Aorta (tissue), 5 donors: ENCODE measurements around the gene TAF10. TPM values are rescaled to one million over a fixed set of nuclear protein-coding genes. Genes with fewer than 3 reads are reported as not detected.

Source experiments
- ATAC-seq: fragments of 200-7000 bp; cut with Tn5 transposase; one replicate; pipeline ENCODE4 v1.9.1; 2022; ENCODE audit warnings: moderate library complexity; ENCODE audit not compliant: low FRiP score
- DNase-seq, 2 donors: peaks; one replicate each; pipeline ENCODE4 v3.0.0-alpha.2; 2020
- H3K27ac ChIP-seq, 2 donors: one replicate each; pipeline ENCODE4 v1.5.1; 2013; ENCODE audit warnings: low read length in 2 of 2, mild to moderate bottlenecking in 2 of 2, moderate library complexity in 2 of 2, control low read depth in 1 of 2, inconsistent platforms in 1 of 2, low read depth in 1 of 2
- H3K27me3 ChIP-seq, 2 donors: one replicate each; pipeline ENCODE4 v1.6.1; 2013; ENCODE audit warnings: control low read depth in 1 of 2, low read length in 1 of 2, mild to moderate bottlenecking in 1 of 2, moderate library complexity in 1 of 2; ENCODE audit not compliant: insufficient read depth in 2 of 2, control insufficient read depth in 1 of 2
- H3K36me3 ChIP-seq, 2 donors: one replicate each; pipeline ENCODE4 v1.6.1; 2013; ENCODE audit warnings: control low read depth in 1 of 2, low read length in 1 of 2, mild to moderate bottlenecking in 1 of 2; ENCODE audit not compliant: insufficient read depth in 2 of 2, control insufficient read depth in 1 of 2
- H3K4me1 ChIP-seq, 2 donors: one replicate each; pipeline ENCODE4 v1.6.1; 2013; ENCODE audit warnings: low read length in 2 of 2, control low read depth in 1 of 2, mild to moderate bottlenecking in 1 of 2, moderate library complexity in 1 of 2; ENCODE audit not compliant: insufficient read depth in 2 of 2, control insufficient read depth in 1 of 2
- H3K4me3 ChIP-seq, 2 donors: one replicate each; pipeline ENCODE4 v1.5.1; 2013; ENCODE audit warnings: low read length in 2 of 2, control low read depth in 1 of 2, mild to moderate bottlenecking in 1 of 2
- H3K9me3 ChIP-seq: one replicate; pipeline ENCODE4 v1.6.1; 2013; ENCODE audit warnings: mild to moderate bottlenecking, low read length; ENCODE audit not compliant: control insufficient read depth
- WGBS, 2 donors: extraction: QIAGEN DNeasy Blood & Tissue Kit; methylation state at CpG; one replicate each; pipeline ENCODE4 v1.1.7; 2013; 5-methylcytosine and 5-hydroxymethylcytosine counted together
- intact Hi-C, 2 donors: fragments of 100-400 bp; cut with DNase I; formaldehyde crosslinking; loops; one replicate each; pipeline versions ENCODE4 v1.14.2 to v1.15.0; 2022
- polyA plus RNA-seq, 2 donors: library from polyadenylated mRNA; stranded (reverse); fragments of 200-250 nt; gene quantifications; one replicate each; pipeline ENCODE4 v1.2.3, GENCODE V29; 2013
- total RNA-seq, 2 donors: library from RNA; stranded (reverse); fragmentation: NEBNext Ultra II Directional; extraction: Animal tissue kit (Norgen Biotek cat#: 25700); gene quantifications; one replicate each; pipeline ENCODE4 v1.2.1, GENCODE V29; 2021
- donor health status: healthy with polysubstance abuse.
- donor health status: Bipolar disorder and iron deficiency.
- donor health status: DM: no; HTN: no; CAD: no.
- donor health status: DM: no; HTN: no; CAD: no.
- donor health status: DM: yes; HTN: yes; CAD: no.

TAF10 gene
- total and polyA plus RNA-seq, 4 donors, result 55.0 to 119 (median 93.5) TPM

DNA sequence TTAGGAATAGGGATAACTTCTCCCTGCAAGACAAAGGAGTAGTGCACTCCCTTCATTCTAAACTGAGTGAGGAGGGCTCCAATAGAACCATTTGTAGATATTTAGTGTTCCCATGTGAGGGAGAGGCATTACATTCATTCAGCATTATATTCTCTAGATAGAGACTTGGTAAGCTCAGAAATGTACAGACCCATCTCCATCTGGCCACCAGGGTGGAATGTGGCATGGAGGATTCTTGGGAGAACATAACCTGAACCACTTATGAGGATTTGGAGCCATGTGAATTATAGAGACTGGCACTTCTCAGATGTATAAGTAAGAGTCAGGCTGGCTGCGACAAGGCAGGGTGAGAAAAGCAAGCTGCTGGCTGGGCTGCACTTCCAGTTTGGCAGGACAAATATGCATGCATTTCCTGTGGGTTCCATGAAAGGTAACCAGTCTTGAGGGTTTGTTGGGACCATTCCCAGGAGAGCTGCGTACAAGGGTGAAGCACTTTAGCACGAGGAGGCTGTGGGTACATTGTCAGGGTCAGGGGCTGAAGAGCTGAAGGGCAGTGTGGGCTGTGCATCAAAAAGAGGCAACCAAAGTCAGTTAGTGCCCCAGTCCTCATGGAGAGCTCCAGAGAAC, 17.8 kb downstream of the TAF10 start:
- ATAC-seq, result no peak
- no peaks in the 10 kb centered on the region for H3K27me3 ChIP-seq
- intact Hi-C loops, result no loop called here
- peaks cover 0 to 8% of the 10 kb centered on the region in 2 donors for H3K36me3 ChIP-seq
- H3K9me3 ChIP-seq, result no peaks in the 10 kb centered on the region
- H3K4me3 ChIP-seq, result no peak overlapping the region
- H3K4me1 ChIP-seq, result peaks cover 2 to 3% of the 10 kb centered on the region in 2 donors
- H3K27ac ChIP-seq, result no peak overlapping the region
- no peak for DNase-seq
- WGBS, 2 donors, result 62 to 79% methylated on average over 3 of the region's 3 CpGs

DNA sequence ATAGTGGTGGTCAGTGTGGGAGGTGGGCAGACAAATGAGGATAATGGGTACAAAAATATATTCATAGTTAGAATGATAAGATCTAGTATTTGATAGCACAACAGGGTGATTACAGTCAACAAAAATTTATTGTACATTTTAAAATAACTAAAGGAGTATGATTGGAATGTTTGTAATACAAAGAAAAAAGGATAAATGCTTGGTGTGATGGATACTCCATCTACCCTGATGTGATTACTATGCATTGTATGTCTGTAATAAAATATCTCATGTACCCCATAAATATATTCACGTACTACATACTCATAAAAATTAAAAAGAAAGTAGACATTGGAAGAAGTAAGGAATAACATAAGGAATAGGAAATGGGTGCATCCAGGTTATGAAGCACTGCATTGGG, 24.0 kb downstream of the TAF10 start:
- Histone ChIP-seq H3K4me1 (no peaks in the 10 kb centered on the region), H3K9me3 (no peaks in the 10 kb centered on the region), H3K27ac (no peak overlapping the region), H3K4me3 (no peak overlapping the region), H3K27me3 (no peaks in the 10 kb centered on the region), H3K36me3 (no peaks in the 10 kb centered on the region)
- 75 to 84% methylated on average over 1 of the region's 1 CpG for WGBS, 2 donors
- no peak for ATAC-seq
- DNase-seq, result no peak
- intact Hi-C loops, result no loop called here

DNA sequence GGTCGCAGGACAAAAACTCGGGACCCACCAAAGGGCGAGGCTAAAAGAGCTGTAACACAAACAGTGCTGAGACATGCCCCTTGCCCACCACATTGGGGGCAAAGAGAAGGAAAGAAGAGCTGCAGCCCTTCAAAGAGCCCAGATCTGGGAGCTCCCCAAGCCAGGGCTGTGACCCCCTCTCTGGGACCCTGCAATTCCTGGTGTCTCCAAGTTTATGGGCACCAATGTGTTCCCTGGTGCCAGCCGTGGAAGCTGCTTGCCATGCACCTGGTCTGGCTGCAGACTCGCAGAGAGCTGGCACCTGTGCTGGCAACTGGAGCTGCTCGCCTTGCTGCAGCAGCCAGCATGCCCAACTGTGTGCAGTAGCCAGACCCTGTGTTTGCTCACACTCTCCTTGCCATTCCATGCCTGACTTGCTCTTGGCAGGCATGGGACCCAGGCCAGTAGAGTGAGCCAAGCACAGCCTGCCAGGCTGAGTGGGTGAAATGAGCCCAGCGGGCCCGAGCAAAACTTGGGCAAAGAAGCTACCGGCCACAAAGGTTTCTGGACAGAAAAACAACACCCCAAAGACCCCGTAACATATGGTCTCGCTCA, 24.6 kb downstream of the TAF10 start:
- Histone ChIP-seq H3K4me3 (no peak overlapping the region), H3K27ac (no peak overlapping the region), H3K4me1 (no peaks in the 10 kb centered on the region), H3K27me3 (no peaks in the 10 kb centered on the region), H3K9me3 (no peaks in the 10 kb centered on the region), H3K36me3 (no peaks in the 10 kb centered on the region)
- WGBS, 2 donors, result 35 to 43% methylated on average over 11 of the region's 11 CpGs
- intact Hi-C loops, result no loop called here
- ATAC-seq (peak; percentile 68), DNase-seq (peak in 1 of 2 donors; percentile 56)

DNA sequence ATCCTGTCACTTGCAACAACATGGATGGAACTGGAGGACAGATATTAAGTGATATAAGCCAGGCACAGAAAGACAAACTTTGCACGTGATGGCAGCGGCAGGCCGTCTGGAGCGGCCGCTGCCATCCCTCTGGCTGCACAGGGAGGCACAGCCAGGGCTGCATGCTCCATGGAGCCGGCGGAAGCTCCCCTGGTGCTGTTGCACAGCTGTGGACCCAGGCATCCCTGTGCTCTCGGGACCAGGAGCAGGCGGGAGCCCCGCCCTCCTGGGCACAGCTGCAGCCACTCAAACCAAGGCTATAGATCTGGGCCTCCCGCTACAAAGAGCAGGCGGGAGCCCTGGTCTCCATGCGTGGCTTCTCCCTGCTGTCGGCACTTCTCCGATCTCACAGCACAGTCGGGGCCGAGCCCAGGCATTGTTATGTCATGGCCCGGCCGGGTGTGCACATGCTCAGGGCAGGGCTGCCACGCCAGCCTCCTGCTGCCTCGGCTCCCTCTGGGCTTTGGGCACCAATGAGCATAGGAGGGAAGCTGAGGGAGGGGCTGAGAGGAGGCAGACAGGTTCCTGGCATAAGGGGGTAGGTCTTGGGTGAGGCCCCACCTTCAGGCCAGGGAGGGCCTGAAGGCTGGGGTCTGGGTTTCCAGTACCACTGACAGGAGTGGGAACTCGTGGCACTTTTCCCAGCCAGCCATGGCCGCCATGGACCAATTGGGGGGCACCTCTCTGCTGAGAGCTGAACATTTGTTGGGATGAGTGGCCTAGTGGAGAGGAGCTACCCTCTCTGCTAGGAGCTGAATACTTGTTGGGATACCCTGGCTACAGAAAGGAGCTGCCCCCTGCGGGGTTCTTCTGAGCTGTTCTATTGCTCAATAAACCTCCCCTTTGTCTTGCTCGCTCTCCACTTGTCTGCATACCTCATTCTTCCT, 25.3 kb downstream of the TAF10 start:
- Histone ChIP-seq H3K4me3 (no peak overlapping the region), H3K9me3 (no peaks in the 10 kb centered on the region), H3K27me3 (no peaks in the 10 kb centered on the region), H3K4me1 (no peaks in the 10 kb centered on the region), H3K27ac (no peak overlapping the region), H3K36me3 (no peaks in the 10 kb centered on the region)
- DNase-seq (no peak), ATAC-seq (no peak)
- WGBS, 2 donors, result 78 to 86% methylated on average over 25 of the region's 25 CpGs
- intact Hi-C loops, result no loop called here

DNA sequence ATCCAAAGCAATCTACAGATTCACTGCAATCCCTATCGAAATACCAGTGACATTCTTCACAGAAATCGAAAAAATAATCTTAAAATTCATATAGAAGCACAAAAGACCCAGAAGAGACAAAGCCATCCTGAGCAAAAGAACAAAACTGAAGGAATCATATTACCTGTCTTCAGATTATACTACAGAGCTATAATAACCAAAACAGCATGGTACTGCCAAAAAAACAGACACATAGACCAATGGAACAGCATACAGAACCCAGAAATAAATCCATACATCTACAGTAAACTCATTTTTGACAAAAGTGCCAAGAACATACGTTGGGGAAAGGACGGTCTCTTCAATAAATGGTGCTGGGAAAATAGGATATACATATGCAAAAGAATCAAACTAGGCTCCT, 27.5 kb downstream of the TAF10 start:
- Histone ChIP-seq H3K27ac (no peak overlapping the region), H3K4me3 (no peak overlapping the region), H3K9me3 (no peaks in the 10 kb centered on the region), H3K27me3 (no peaks in the 10 kb centered on the region), H3K36me3 (no peaks in the 10 kb centered on the region), H3K4me1 (no peaks in the 10 kb centered on the region)
- intact Hi-C loops, result no loop called here
- no peak for DNase-seq
- ATAC-seq, result no peak
- 95 to 96% methylated on average over 4 of the region's 4 CpGs for WGBS, 2 donors

DNA sequence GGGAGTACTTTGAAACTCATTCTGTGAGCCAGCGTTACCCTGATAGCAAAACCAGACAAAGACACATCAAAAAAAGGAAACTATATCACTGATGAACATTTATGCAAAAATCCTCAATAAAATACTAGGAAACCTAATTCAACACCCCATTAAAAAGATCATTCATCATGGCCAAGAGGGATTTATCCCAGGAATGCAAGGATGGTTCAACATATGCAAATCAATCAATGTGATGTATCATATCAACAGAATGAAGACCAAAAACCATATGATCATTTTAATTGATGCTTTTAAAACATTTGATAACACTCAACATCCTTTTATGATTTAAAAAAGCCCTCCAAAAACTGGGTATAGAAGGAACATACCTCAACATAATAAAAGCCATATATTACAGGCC, 28.4 kb downstream of the TAF10 start:
- no peaks in the 10 kb centered on the region for H3K27me3 ChIP-seq
- H3K4me1 ChIP-seq, result no peaks in the 10 kb centered on the region
- no peak overlapping the region for H3K4me3 ChIP-seq
- DNase-seq (no peak), ATAC-seq (no peak)
- no peaks in the 10 kb centered on the region for H3K36me3 ChIP-seq
- H3K27ac ChIP-seq, result no peak overlapping the region
- no peaks in the 10 kb centered on the region for H3K9me3 ChIP-seq
- intact Hi-C loops, result no loop called here
- WGBS, 2 donors, result 93 to 98% methylated on average over 1 of the region's 1 CpG

DNA sequence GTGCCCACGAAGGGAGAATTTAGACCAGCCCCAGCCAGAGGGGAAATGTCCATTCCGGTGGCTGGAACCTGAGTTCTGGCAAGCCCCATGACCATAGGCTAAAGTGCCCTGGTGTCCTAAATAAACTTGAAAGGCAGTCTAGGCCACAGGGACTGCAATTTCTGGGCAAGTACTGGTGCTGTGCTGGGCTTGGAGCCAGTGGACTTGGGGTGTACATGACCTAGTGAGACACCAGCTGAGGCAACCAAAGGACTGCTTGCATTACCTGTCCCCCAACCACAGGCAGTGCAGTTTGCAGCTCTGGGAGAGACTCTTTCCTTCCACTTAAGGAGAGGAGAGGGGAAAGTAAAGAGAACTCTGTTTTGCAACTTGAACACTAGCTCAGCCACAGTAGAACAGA, 32.3 kb downstream of the TAF10 start:
- Histone ChIP-seq H3K4me1 (no peaks in the 10 kb centered on the region), H3K27ac (no peak overlapping the region), H3K36me3 (no peaks in the 10 kb centered on the region), H3K27me3 (no peaks in the 10 kb centered on the region), H3K9me3 (no peaks in the 10 kb centered on the region), H3K4me3 (no peak overlapping the region)
- intact Hi-C loops, result no loop called here
- ATAC-seq (no peak), DNase-seq (no peak)
- WGBS, 2 donors, result 55 to 74% methylated on average over 2 of the region's 2 CpGs

DNA sequence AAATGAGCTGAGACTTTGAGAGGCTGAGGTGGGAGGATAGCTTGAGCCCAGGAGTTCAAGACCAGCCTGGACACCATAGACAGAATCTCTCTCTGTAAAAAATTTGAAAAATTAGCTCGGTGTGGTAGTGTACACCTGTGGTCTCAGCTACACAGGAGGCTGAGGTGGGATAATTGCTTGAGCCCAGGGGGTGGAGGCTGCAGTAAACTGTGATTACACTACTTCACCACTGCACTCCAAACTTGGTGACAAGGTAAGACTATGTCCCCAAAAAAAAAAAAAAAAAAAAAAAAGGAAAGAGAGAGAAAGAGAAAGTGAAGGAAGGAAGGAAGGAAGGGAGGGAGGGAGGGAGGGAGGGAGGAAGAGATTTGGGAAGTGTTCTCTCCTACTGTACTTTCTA, 33.9 kb downstream of the TAF10 start:
- Histone ChIP-seq H3K9me3 (no peaks in the 10 kb centered on the region), H3K27me3 (no peaks in the 10 kb centered on the region), H3K4me3 (no peak overlapping the region), H3K4me1 (no peaks in the 10 kb centered on the region), H3K36me3 (no peaks in the 10 kb centered on the region), H3K27ac (no peak overlapping the region)
- ATAC-seq, result no peak
- DNase-seq, result no peak
- WGBS, 2 donors, result 89 to 94% methylated on average over 1 of the region's 1 CpG
- intact Hi-C loops, result no loop called here
